Common myeloid progenitor, CD34-positive (primary cell): Measurements from ENCODE around the gene MEF2D.

Experiments
- CTCF ChIA-PET: fragments of 350-600 bp; sonication (Branson Sonifier 250); formaldehyde crosslinking; loops from one replicate; lab custom pipeline; 2021; ENCODE audit warnings: antibody characterized with exemption; lab: Charles Lee
- POLR2A ChIA-PET: fragments of 350-600 bp; sonication (Branson Sonifier 250); formaldehyde crosslinking; loops from one replicate; lab custom pipeline; 2021; ENCODE audit warnings: antibody characterized with exemption; lab: Charles Lee
- DNase-seq, 3 donors: peaks; one replicate each; pipeline versions ENCODE4 v3.0.0 to v3.0.0-alpha.2; 2013
- H3K27ac ChIP-seq, 2 experiments: 1 replicate in 1 of 2; 2 replicates in 1 of 2; pipeline ENCODE4 v1.7.0; 2013; ENCODE audit warnings: inconsistent platforms in 2 of 2, low read length in 2 of 2, mild to moderate bottlenecking in 2 of 2, low read depth in 1 of 2, moderate library complexity in 1 of 2; ENCODE audit not compliant: severe bottlenecking in 2 of 2, insufficient read depth in 1 of 2, poor library complexity in 1 of 2
- H3K27me3 ChIP-seq, 5 experiments: replicated peaks in 2 of 5; 1 replicate in 3 of 5; 2 replicates in 2 of 5; pipeline versions ENCODE4 v1.6.1 to v1.7.0; 2013; ENCODE audit warnings: low read length in 4 of 5, mild to moderate bottlenecking in 2 of 5, moderate library complexity in 2 of 5, inconsistent platforms in 1 of 5; ENCODE audit not compliant: insufficient read depth in 5 of 5, control insufficient read depth in 4 of 5
- H3K36me3 ChIP-seq, 4 experiments: 1 replicate in 2 of 4; 2 replicates in 2 of 4; pipeline versions ENCODE4 v1.6.1 to v1.7.0; 2013; ENCODE audit warnings: low read length in 3 of 4, control low read depth in 1 of 4, mild to moderate bottlenecking in 1 of 4; ENCODE audit not compliant: control insufficient read depth in 4 of 4, insufficient read depth in 4 of 4
- H3K4me1 ChIP-seq, 4 experiments: 1 replicate in 3 of 4; 2 replicates in 1 of 4; pipeline versions ENCODE4 v1.6.1 to v1.7.1; 2013; ENCODE audit warnings: low read length in 3 of 4, mild to moderate bottlenecking in 3 of 4, control low read depth in 1 of 4, inconsistent platforms in 1 of 4, moderate library complexity in 1 of 4; ENCODE audit not compliant: control insufficient read depth in 4 of 4, insufficient read depth in 4 of 4; ENCODE audit errors: control extremely low read depth in 1 of 4
- H3K4me3 ChIP-seq, 7 experiments: 1 replicate in 4 of 7; 2 replicates in 3 of 7; pipeline versions ENCODE4 v1.5.1 to v1.7.0; 2013; ENCODE audit warnings: mild to moderate bottlenecking in 7 of 7, low read length in 6 of 7, moderate library complexity in 6 of 7, inconsistent platforms in 2 of 7, low read depth in 2 of 7, control low read depth in 1 of 7; ENCODE audit not compliant: insufficient read depth in 4 of 7, control insufficient read depth in 1 of 7; ENCODE audit errors: extremely low read depth in 1 of 7
- H3K9me3 ChIP-seq, 5 experiments: 1 replicate in 4 of 5; 2 replicates in 1 of 5; pipeline versions ENCODE4 v1.6.1 to v1.7.1; 2013; ENCODE audit warnings: low read length in 4 of 5, mild to moderate bottlenecking in 2 of 5, inconsistent platforms in 1 of 5, low read depth in 1 of 5, moderate library complexity in 1 of 5; ENCODE audit not compliant: control insufficient read depth in 4 of 5, insufficient read depth in 2 of 5; ENCODE audit errors: control extremely low read depth in 1 of 5
- WGBS: methylation state at CpG from one replicate; pipeline ENCODE4 v1.1.5; 2013; ENCODE audit not compliant: insufficient coverage; 5-methylcytosine and 5-hydroxymethylcytosine counted together

The MEF2D gene

GRCh38 chr1:156544592-156545102 lies 44.1 kb upstream of the MEF2D start:
- no CpG with 5 or more reads among the region's 3 CpGs for WGBS
- POLR2A ChIA-PET: no interaction called here
- CTCF ChIA-PET: no interaction called here
- Histone ChIP-seq H3K27me3 (no peaks in the 10 kb centered on the region), H3K27ac (no peak overlapping the region), H3K4me3 (no peak overlapping the region), H3K4me1 (peaks cover 0 to 29% (median 17%) of the 10 kb centered on the region in 4 experiments), H3K36me3 (peaks cover 9 to 52% (median 21%) of the 10 kb centered on the region in 4 experiments), H3K9me3 (no peaks in the 10 kb centered on the region)
- no peak for DNase-seq

- no peaks in the 10 kb centered on the region for H3K9me3 ChIP-seq
- ChIA-PET POLR2A (interaction anchor here (0.6 kb wide), 1 partner anchor 12 kb away, joined by 3 read pairs; no protein-coding TSS in a partner anchor), CTCF (interaction anchor here (0.6 to 1.8 kb wide), 3 partner anchors 12 to 62 kb away, joined by 3 to 6 read pairs (median 5); no protein-coding TSS in a partner anchor)
- peaks cover 6 to 56% (median 22%) of the 10 kb centered on the region in 4 experiments for H3K36me3 ChIP-seq
- peak in 2 of 3 donors; percentile 4 to 7 for DNase-seq
- no peak overlapping the region for H3K27ac ChIP-seq
- peaks cover 0 to 33% (median 19%) of the 10 kb centered on the region in 4 experiments for H3K4me1 ChIP-seq
- no peak overlapping the region for H3K4me3 ChIP-seq
- 40% methylated on average over 1 of the region's 1 CpG for WGBS
- no peaks in the 10 kb centered on the region for H3K27me3 ChIP-seq
Measured at GRCh38 chr1:156543066-156543465, 42.5 kb upstream of the MEF2D start.

GRCh38 chr1:156540955-156541354 lies 40.4 kb upstream of the MEF2D start:
- CTCF ChIA-PET: interaction anchor here (1.0 to 1.4 kb wide), 4 partner anchors 9 to 119 kb away, joined by 3 to 4 read pairs (median 3); no protein-coding TSS in a partner anchor
- Histone ChIP-seq H3K4me3 (no peak overlapping the region), H3K36me3 (peaks cover 2 to 50% (median 15%) of the 10 kb centered on the region in 4 experiments), H3K27ac (no peak overlapping the region), H3K27me3 (no peaks in the 10 kb centered on the region), H3K4me1 (peaks cover 0 to 33% (median 19%) of the 10 kb centered on the region in 4 experiments), H3K9me3 (no peaks in the 10 kb centered on the region)
- DNase-seq: no peak
- 100% methylated on average over 1 of the region's 2 CpGs for WGBS
- POLR2A ChIA-PET: interaction anchor here (0.9 kb wide), 1 partner anchor 16 kb away, joined by 3 read pairs; no protein-coding TSS in a partner anchor

- Histone ChIP-seq H3K27me3 (no peaks in the 10 kb centered on the region), H3K36me3 (peaks cover 2 to 57% (median 19%) of the 10 kb centered on the region in 4 experiments), H3K4me1 (peaks cover 0 to 33% (median 19%) of the 10 kb centered on the region in 4 experiments), H3K9me3 (no peaks in the 10 kb centered on the region), H3K4me3 (no peak overlapping the region), H3K27ac (peak overlapping the region in 1 of 2 experiments; percentile 20)
- ChIA-PET POLR2A (interaction anchor here (0.9 kb wide), 1 partner anchor 15 kb away, joined by 3 read pairs; no protein-coding TSS in a partner anchor), CTCF (interaction anchor here (0.5 to 2.3 kb wide), 7 partner anchors 8 to 120 kb away, joined by 3 to 9 read pairs (median 4); no protein-coding TSS in a partner anchor)
- 0% methylated on average over 2 of the region's 4 CpGs for WGBS
- DNase-seq: peak in 2 of 3 donors; percentile 51 to 57
Measured at GRCh38 chr1:156539818-156540355, 39.3 kb upstream of the MEF2D start.

GRCh38 chr1:156538711-156539440 lies 38.3 kb upstream of the MEF2D start:
- DNase-seq: no peak
- peaks cover 2 to 61% (median 23%) of the 10 kb centered on the region in 4 experiments for H3K36me3 ChIP-seq
- ChIA-PET CTCF (interaction anchor here (1.1 to 2.3 kb wide), 3 partner anchors 11 to 25 kb away, joined by 3 to 9 read pairs (median 3); no protein-coding TSS in a partner anchor), POLR2A (no interaction called here)
- H3K9me3 ChIP-seq: no peaks in the 10 kb centered on the region
- peaks cover 0 to 29% (median 19%) of the 10 kb centered on the region in 4 experiments for H3K4me1 ChIP-seq
- no peak overlapping the region for H3K27ac ChIP-seq
- 92% methylated on average over 8 of the region's 10 CpGs for WGBS
- no peak overlapping the region for H3K4me3 ChIP-seq
- no peaks in the 10 kb centered on the region for H3K27me3 ChIP-seq

- POLR2A ChIA-PET: no interaction called here
- Histone ChIP-seq H3K4me1 (peaks cover 0 to 14% (median 11%) of the 10 kb centered on the region in 4 experiments), H3K36me3 (peaks cover 2 to 74% (median 33%) of the 10 kb centered on the region in 4 experiments), H3K4me3 (no peak overlapping the region), H3K9me3 (no peaks in the 10 kb centered on the region), H3K27ac (no peak overlapping the region), H3K27me3 (no peaks in the 10 kb centered on the region)
- CTCF ChIA-PET: interaction anchor here (0.9 to 1.9 kb wide), 4 partner anchors 18 to 152 kb away, joined by 3 to 5 read pairs (median 4); no protein-coding TSS in a partner anchor
- DNase-seq: no peak
- 95% methylated on average over 8 of the region's 9 CpGs for WGBS
Measured at GRCh38 chr1:156537027-156537426, 36.5 kb upstream of the MEF2D start.
